NCI-H345 (cell line): Measurements from ENCODE around the gene RNPEP.
"Not testable (repeated sequence)": the region's sequence is repeated elsewhere in the genome, so short reads cannot be mapped to it uniquely, and the experiment has no call there.

ENCODE experiments used
- DNase-seq: peaks from one replicate; lab custom pipeline; 2025; lab: John Stamatoyannopoulos, UW

The RNPEP gene

GRCh38 chr1:201982623-201983379 lies at the start of gene RNPEP:
Gene RNPEP (plus strand): TSS chr1:201982648. CDS start chr1:201982667, 19 bp downstream.
- peak; percentile 53 for DNase-seq

DNA sequence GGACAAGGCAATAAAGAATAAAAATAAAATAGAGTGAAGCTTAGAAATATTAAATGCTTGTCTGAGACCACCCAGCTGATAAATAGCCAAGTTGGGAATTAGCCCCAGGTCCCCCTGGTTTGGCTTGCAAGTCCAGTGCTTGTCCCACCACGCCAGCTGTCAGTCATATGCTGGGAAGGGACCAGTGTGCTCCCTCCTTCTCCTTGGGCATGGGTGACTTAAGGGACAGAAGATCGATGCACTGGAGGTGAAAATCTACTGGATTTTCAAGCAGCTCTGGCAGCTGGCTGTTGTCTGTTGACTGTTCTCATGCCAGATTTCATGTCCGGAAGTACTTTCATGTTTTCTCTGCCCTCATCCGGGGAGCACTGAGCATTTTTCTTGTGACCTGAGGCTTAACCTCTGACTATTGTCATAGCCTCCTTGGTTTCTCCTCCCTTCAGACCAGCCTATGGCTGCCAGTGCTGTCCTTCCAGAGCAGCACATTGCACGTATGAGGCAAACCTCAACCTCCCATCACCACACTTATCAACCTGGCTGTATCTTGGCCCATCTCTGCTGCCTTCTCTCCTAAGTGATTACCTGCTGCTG lies 48.5 kb upstream of the RNPEP start:
- no peak for DNase-seq

DNA sequence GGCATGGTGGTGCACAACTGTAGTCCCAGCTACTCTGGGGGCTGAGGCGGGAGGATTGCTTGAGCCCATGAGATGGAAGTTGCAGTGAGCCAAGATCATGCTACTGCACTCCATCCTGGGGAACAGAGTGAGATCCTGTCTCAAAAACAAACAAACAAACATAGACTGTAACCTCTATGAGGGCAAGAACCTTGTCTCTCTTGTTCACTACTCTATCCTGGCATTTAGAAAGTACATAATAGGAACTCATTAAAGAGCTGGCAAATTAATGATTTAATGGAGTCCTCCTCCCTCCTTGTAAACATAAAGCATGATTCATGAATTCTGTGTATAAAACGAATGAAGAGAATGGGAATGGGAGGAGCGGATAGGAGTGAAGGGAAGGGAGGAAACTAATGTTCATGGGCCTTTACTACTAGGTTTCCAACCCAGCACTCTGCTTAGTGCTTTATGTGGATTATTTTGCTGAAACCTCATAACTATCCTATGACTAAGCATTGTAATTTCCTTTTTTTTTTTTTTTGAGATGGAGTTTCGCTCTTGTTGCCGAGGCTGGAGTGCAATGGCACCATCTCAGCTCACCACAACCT lies 44.7 kb upstream of the RNPEP start:
- DNase-seq = no peak

- DNase-seq = no peak
These were observed 43.9 kb upstream of the RNPEP start for GRCh38 chr1:201938440-201939035.

DNA sequence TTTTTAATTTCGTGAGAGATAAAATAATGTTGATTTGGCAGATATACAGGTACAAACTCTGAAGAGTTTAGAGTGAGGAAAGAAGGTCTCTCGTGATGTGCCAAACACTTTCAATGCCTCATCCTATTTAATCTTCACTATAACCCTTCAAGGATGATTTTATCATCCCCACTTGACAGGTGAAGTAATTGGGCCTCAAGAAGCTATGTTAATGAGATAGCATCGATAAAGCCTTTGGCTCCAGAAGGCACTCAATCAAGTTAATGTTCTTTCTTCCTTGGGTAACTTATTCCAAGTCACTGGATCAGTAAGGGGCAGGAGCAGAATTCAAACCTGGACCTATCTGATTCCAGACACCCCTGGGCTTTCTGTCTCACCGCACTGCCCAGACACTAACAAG lies 43.3 kb upstream of the RNPEP start:
- DNase-seq = no peak

- DNase-seq = no peak
These were observed 42.9 kb upstream of the RNPEP start for GRCh38 chr1:201939574-201939973.

DNA sequence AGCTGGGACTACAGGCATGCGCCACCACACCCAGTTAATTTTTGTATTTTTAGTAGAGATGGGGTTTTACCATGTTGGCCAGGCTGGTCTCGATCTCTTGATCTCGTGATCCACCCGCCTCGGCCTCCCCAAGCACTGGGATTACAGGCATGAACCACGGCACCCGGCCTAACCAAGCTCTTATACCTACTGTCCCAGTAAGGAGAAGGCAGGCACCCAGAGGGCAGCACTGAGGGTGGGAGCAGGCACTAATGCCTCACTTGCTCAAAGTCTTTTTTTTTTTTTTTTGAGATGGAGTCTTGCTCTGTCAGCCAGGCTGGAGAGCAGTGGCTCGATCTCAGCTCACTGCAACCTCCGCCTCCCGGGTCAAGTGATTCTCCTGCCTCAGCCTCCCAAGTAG lies 42.1 kb upstream of the RNPEP start:
- not testable (repeated sequence) for DNase-seq

- DNase-seq = no peak
These were observed 40.9 kb upstream of the RNPEP start for GRCh38 chr1:201941420-201942128.

DNA sequence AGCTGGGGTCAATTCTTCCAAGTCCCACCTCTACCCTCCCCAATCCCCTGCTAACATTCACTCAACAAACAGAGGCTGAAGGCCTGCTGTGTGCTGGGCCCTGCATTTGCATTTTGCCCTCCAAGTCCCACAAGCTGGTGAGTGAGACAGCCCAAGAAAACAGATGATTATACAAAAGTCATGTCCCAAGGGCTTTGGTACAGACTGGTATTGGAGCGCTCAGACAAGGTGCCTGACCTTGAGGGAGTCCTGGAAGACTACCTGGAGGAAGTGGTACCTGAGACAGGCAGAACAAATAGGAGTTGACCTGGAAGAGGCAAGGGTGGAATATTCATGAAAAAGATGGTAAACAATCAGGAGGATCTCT lies 40.3 kb upstream of the RNPEP start:
- DNase-seq = no peak

GRCh38 chr1:201944002-201944401 lies 38.4 kb upstream of the RNPEP start:
- DNase-seq = no peak

- DNase-seq = no peak
These were observed 37.8 kb upstream of the RNPEP start for GRCh38 chr1:201944639-201945038.

- no peak for DNase-seq
These were observed 37.3 kb upstream of the RNPEP start for GRCh38 chr1:201945157-201945556.

DNA sequence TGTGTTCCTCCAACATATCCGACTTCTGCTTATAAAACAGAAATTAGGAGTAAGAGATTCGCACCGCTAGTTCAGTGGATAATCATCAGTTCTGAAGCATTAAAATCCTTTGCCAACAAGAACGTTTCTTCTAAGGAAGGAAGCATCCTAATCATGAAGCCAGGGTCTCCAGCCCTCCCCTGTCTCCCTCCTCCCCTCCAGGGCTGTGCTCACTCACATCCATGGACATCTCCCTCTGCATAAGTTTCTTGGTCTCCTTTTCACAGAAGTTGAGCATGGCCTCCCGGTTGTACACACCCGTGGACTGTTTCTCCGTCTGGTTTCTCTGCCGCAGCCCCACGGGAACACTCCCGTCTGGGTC lies 36.6 kb upstream of the RNPEP start:
- no peak for DNase-seq

DNA sequence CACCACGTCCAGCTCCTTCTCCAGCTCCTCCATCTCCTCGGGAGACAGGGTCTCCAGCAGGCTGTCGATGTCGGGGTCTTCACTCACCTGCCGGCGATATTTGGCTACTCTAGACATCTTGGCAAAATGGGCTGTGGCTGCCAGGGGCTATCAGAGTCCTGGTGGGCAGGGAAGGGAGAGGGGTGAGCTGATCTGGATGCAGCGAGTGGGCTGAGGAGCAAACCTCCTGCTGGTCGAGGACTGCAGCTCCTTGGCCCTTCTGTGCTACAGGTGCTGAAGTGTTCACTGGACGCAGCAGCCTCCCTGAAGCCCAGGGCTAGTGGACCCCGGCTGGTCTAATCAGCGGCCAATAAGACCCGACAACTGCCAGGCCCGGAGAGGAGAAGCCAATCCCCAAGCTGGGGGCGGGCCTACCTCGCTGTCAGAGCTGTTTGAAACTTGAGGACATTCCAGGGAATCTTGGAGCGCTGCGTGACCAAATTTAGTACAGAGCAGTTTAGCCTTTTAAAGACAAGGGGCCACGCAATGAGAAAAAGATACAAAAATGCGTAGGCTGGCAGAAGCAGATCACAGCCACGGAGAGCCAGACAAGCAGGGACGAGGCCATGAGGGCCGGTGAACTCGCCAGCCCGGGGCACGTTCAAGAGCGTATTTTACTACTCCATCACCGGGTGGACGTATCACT lies 36.1 kb upstream of the RNPEP start, which contains the start of gene LMOD1:
TSS of gene LMOD1 (minus strand) at position 325 of the 685 bp plus-strand sequence. CDS start at position 117, 208 bp downstream.
- DNase-seq = no peak

DNA sequence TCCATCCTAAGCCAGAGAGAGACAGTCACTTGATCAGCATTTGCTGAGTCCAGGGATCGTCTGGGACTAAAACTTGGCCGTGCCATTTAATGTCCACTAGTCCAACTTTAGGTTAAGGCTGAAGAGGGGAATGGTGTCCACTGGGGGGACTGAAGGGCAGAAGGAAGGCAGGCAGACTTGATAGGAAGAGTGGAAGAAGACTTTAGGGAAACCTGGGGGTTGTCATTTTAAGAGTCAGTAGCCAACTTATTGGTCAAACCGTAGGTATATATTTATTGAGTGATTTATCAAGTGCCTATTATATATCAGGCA lies 34.8 kb upstream of the RNPEP start:
- no peak for DNase-seq

DNA sequence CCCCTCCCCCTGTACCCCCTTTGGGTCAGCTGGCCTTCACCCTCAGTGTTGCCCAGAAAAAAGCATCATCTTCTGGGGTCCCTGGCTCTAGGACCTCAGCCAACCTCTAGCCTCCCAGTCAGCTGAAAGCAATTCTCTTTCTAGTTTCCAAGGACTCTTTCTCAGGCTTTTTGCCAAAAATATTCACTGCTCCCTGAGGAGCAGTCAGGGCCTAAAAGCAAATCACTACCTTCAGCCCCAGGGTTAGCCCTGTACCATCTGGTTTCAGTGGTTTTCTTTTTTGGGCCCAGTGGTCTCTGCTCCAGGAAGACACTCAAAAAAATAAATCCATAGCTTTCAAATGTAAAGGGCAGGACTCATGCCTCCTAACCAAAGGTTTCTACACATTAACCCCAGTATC lies 33.0 kb upstream of the RNPEP start:
- no peak for DNase-seq

GRCh38 chr1:201954263-201955008 lies 28.0 kb upstream of the RNPEP start:
- DNase-seq = no peak

DNA sequence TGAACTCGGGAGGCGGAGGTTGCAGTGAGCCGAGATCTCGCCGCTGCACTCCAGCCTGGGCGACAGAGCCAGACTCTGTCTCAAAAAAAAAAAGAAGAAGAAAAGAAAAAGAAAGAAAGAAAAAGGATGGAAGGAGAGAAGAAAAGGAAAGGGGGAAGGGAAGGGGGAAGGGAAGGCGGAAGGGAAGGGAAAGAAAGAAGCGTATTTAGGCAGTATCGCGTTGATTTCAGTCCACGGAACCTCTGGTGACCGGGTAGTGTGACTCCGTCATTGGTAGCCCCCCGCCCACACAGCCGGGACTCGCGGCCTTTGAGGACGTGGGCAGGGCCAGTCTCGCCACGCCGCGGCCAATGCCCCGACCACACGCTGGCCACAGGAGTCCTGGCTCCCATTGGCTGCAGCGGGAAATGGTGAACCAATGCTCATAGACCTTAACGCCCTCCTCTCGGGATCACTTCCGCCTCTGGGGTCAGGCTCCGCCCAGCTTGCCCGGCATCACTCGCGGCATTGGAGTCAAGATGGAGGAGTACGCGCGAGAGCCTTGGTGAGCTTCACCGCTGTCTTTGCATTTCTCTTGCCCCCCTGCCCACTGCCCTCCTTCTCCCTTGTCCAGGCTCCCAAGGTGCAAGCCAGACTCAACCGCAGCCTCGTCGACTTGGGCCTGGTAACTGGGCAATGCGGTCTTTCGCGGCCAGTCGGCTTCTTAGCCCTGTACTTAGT lies 27.3 kb upstream of the RNPEP start, which contains the start of gene TIMM17A:
TSS of gene TIMM17A (plus strand) at position 495 of the 720 bp plus-strand sequence. CDS start at position 519, 24 bp downstream.
- peak; percentile 98 for DNase-seq

- no peak for DNase-seq
These were observed 26.7 kb upstream of the RNPEP start for GRCh38 chr1:201955729-201956143.

DNA sequence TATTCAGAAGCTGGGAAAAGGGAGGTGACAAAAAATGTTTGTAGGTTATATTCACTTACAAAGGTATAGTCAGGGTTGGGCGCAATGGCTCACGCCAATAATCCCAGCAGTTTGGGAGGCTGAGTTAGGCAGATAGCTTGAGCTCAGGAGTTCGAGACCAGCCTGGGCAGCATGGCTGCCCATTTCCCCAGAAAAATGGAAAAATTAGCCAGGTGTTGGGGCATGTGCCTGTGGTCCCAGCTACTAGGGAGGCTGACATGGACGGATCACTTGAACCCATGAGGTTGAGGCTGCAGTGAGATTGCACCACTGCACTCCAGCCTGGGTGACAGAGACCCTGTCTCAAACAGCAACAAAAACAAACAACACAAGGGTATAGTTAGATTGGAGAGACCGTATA lies 24.1 kb upstream of the RNPEP start:
- DNase-seq = no peak
